Mesenchymal stem cell (in vitro differentiated cells and primary cell): Measurements from ENCODE around the gene MAB21L2.
"Not testable (repeated sequence)": the region's sequence is repeated elsewhere in the genome, so short reads cannot be mapped to it uniquely, and the experiment has no call there.

Experiments
- DNase-seq: peaks from one replicate; pipeline ENCODE4 v3.0.0-alpha.2; 2013
- H2AFZ ChIP-seq: one replicate; pipeline ENCODE4 v1.6.1; 2013; ENCODE audit warnings: low read depth, mild to moderate bottlenecking, control low read depth, inconsistent platforms, low read length, moderate library complexity
- H2AK5ac ChIP-seq: 2 replicates; pipeline ENCODE4 v1.6.1; 2013; ENCODE audit warnings: low read length, moderate library complexity, mild to moderate bottlenecking, inconsistent platforms; ENCODE audit not compliant: severe bottlenecking
- H2BK120ac ChIP-seq: one replicate; pipeline ENCODE4 v1.6.1; 2013; ENCODE audit warnings: low read depth, mild to moderate bottlenecking, inconsistent platforms, low read length, moderate library complexity
- H2BK12ac ChIP-seq, 2 experiments: one replicate each; pipeline ENCODE4 v1.6.1; 2013; ENCODE audit warnings: inconsistent platforms in 2 of 2, low read length in 2 of 2, mild to moderate bottlenecking in 2 of 2, moderate library complexity in 2 of 2, control low read depth in 1 of 2
- H2BK15ac ChIP-seq: one replicate; pipeline ENCODE4 v1.6.1; 2013; ENCODE audit warnings: mild to moderate bottlenecking, low read depth, inconsistent platforms; ENCODE audit not compliant: poor library complexity, severe bottlenecking
- H2BK5ac ChIP-seq: 2 replicates; pipeline ENCODE4 v1.6.1; 2013; ENCODE audit warnings: low read depth, mild to moderate bottlenecking, low read length, control low read depth, inconsistent platforms; ENCODE audit not compliant: poor library complexity, severe bottlenecking
- H3K14ac ChIP-seq, 2 experiments: one replicate each; pipeline ENCODE4 v1.6.1; 2013; ENCODE audit warnings: inconsistent platforms in 2 of 2, low read length in 2 of 2, control low read depth in 1 of 2, mild to moderate bottlenecking in 1 of 2, moderate library complexity in 1 of 2
- H3K18ac ChIP-seq, 2 experiments: one replicate each; pipeline ENCODE4 v1.6.1; 2013; ENCODE audit warnings: inconsistent platforms in 2 of 2, low read length in 2 of 2, control low read depth in 1 of 2, low read depth in 1 of 2, mild to moderate bottlenecking in 1 of 2
- H3K23ac ChIP-seq, 2 experiments: one replicate each; pipeline ENCODE4 v1.6.1; 2013; ENCODE audit warnings: inconsistent platforms in 2 of 2, low read length in 2 of 2, mild to moderate bottlenecking in 2 of 2, moderate library complexity in 2 of 2, control low read depth in 1 of 2
- H3K27ac ChIP-seq: 2 replicates; pipeline ENCODE4 v1.5.1; 2013; ENCODE audit warnings: mild to moderate bottlenecking, moderate library complexity, low read length, control low read depth, inconsistent platforms; ENCODE audit not compliant: poor library complexity, severe bottlenecking
- H3K27me3 ChIP-seq, 2 experiments: 2 replicates each; pipeline versions ENCODE4 v1.6.1 to v1.7.0; 2013; ENCODE audit warnings: low read length in 2 of 2, mild to moderate bottlenecking in 2 of 2, moderate library complexity in 2 of 2, control low read depth in 1 of 2, inconsistent platforms in 1 of 2; ENCODE audit not compliant: control insufficient read depth in 1 of 2, insufficient read depth in 1 of 2
- H3K36me3 ChIP-seq, 2 experiments: 2 replicates each; pipeline versions ENCODE4 v1.6.1 to v1.7.0; 2013; ENCODE audit warnings: low read length in 2 of 2, control low read depth in 1 of 2, inconsistent platforms in 1 of 2, low read depth in 1 of 2, mild to moderate bottlenecking in 1 of 2; ENCODE audit not compliant: insufficient read depth in 2 of 2, control insufficient read depth in 1 of 2
- H3K4ac ChIP-seq, 2 experiments: one replicate each; pipeline ENCODE4 v1.6.1; 2013; ENCODE audit warnings: inconsistent platforms in 2 of 2, low read length in 2 of 2, mild to moderate bottlenecking in 2 of 2, moderate library complexity in 2 of 2, control low read depth in 1 of 2, low read depth in 1 of 2
- H3K4me1 ChIP-seq: 2 replicates; pipeline ENCODE4 v1.6.1; 2013; ENCODE audit warnings: low read depth, low read length, control low read depth; ENCODE audit not compliant: control insufficient read depth, insufficient read depth
- H3K4me2 ChIP-seq: 2 replicates; pipeline ENCODE4 v1.6.1; 2013; ENCODE audit warnings: low read length, mild to moderate bottlenecking, inconsistent platforms; ENCODE audit not compliant: poor library complexity, severe bottlenecking
- H3K4me3 ChIP-seq, 2 experiments: 2 replicates each; pipeline versions ENCODE4 v1.5.1 to v1.7.0; 2013; ENCODE audit warnings: low read length in 2 of 2, mild to moderate bottlenecking in 2 of 2, control low read depth in 1 of 2, low read depth in 1 of 2; ENCODE audit not compliant: insufficient read depth in 1 of 2
- H3K79me1 ChIP-seq: replicated peaks from 2 replicates; pipeline ENCODE4 v1.6.1; 2013; ENCODE audit warnings: mild to moderate bottlenecking, control low read depth, low read length, inconsistent platforms; ENCODE audit not compliant: poor library complexity, severe bottlenecking
- H3K9ac ChIP-seq: 2 replicates; pipeline ENCODE4 v1.7.0; 2013; ENCODE audit warnings: mild to moderate bottlenecking, low read length, moderate library complexity
- H3K9me3 ChIP-seq: 2 replicates; pipeline ENCODE4 v1.7.0; 2013; ENCODE audit warnings: mild to moderate bottlenecking, low read length; ENCODE audit not compliant: control insufficient read depth
- H4K8ac ChIP-seq: one replicate; pipeline ENCODE4 v1.6.1; 2013; ENCODE audit warnings: inconsistent platforms, mild to moderate bottlenecking, low read length, moderate library complexity
- H4K91ac ChIP-seq: one replicate; pipeline ENCODE4 v1.6.1; 2013; ENCODE audit warnings: mild to moderate bottlenecking, low read length, inconsistent platforms
- WGBS: methylation state at CpG from one replicate; pipeline ENCODE4 v1.1.7; 2013; ENCODE audit warnings: mixed read lengths; 5-methylcytosine and 5-hydroxymethylcytosine counted together

The MAB21L2 gene

GRCh38 chr4:150562250-150562649 is 19.7 kb upstream of the MAB21L2 start:
- no peak overlapping the region for H2BK15ac ChIP-seq
- H3K79me1 ChIP-seq: peaks cover 2% of the 10 kb centered on the region
- no CpG with 5 or more reads among the region's 2 CpGs for WGBS

GRCh38 chr4:150562751-150563150 is 19.2 kb upstream of the MAB21L2 start:
- Histone ChIP-seq H3K14ac (no peak overlapping the region), H3K79me1 (peaks cover 2% of the 10 kb centered on the region), H2BK5ac (no peak overlapping the region), H3K27me3 (no peaks in the 10 kb centered on the region), H3K4ac (no peak overlapping the region), H3K36me3 (no peaks in the 10 kb centered on the region), H2AFZ (no peak overlapping the region), H2BK15ac (no peak overlapping the region), H4K91ac (no peak overlapping the region), H3K23ac (no peak overlapping the region), H3K27ac (no peak overlapping the region), H3K18ac (no peak overlapping the region), H3K4me2 (no peak overlapping the region), H3K9me3 (peaks cover 7% of the 10 kb centered on the region), H4K8ac (no peak overlapping the region), H3K9ac (no peak overlapping the region), H3K4me3 (no peak overlapping the region), H2BK12ac (no peak overlapping the region), H2BK120ac (no peak overlapping the region), H2AK5ac (no peak overlapping the region), H3K4me1 (no peaks in the 10 kb centered on the region)
- DNase-seq: no peak

More at GRCh38 chr4:150562250-150562649, 19.7 kb upstream of the MAB21L2 start:
- no peak overlapping the region for H2AK5ac ChIP-seq
- H2BK12ac ChIP-seq: no peak overlapping the region
- no peak overlapping the region for H2BK120ac ChIP-seq
- DNase-seq: no peak
- no peak overlapping the region for H3K23ac ChIP-seq
- H3K9me3 ChIP-seq: peaks cover 7% of the 10 kb centered on the region
- no peak overlapping the region for H4K8ac ChIP-seq
- no peak overlapping the region for H2BK5ac ChIP-seq
- no peak overlapping the region for H3K14ac ChIP-seq
- H3K4me3 ChIP-seq: no peak overlapping the region
- H3K4ac ChIP-seq: no peak overlapping the region
- no peaks in the 10 kb centered on the region for H3K36me3 ChIP-seq
- no peak overlapping the region for H3K9ac ChIP-seq
- H3K4me1 ChIP-seq: no peaks in the 10 kb centered on the region
- no peak overlapping the region for H3K18ac ChIP-seq
- H4K91ac ChIP-seq: no peak overlapping the region
- no peak overlapping the region for H2AFZ ChIP-seq
- no peak overlapping the region for H3K27ac ChIP-seq
- H3K27me3 ChIP-seq: no peaks in the 10 kb centered on the region
- no peak overlapping the region for H3K4me2 ChIP-seq

- not testable (repeated sequence) for H3K27ac ChIP-seq, H3K9me3 ChIP-seq, H4K91ac ChIP-seq, H3K18ac ChIP-seq, H3K14ac ChIP-seq, DNase-seq, H3K4me1 ChIP-seq, H2BK12ac ChIP-seq, H2BK120ac ChIP-seq, H3K4me2 ChIP-seq, H3K4me3 ChIP-seq, H2BK15ac ChIP-seq, H2BK5ac ChIP-seq, H3K27me3 ChIP-seq, H3K36me3 ChIP-seq, H3K4ac ChIP-seq, H3K9ac ChIP-seq, H3K79me1 ChIP-seq, H2AK5ac ChIP-seq, H2AFZ ChIP-seq, H4K8ac ChIP-seq, H3K23ac ChIP-seq
- WGBS: 100% methylated on average over 1 of the region's 2 CpGs
Measured at GRCh38 chr4:150564967-150565366, 17.0 kb upstream of the MAB21L2 start.

- H2AFZ ChIP-seq: no peak overlapping the region
- no peak overlapping the region for H2BK5ac ChIP-seq
- no peak overlapping the region for H3K23ac ChIP-seq
- H3K27ac ChIP-seq: no peak overlapping the region
- peaks cover 7% of the 10 kb centered on the region for H3K9me3 ChIP-seq
- H3K36me3 ChIP-seq: no peaks in the 10 kb centered on the region
- H3K9ac ChIP-seq: no peak overlapping the region
- H2AK5ac ChIP-seq: no peak overlapping the region
- no peak overlapping the region for H2BK15ac ChIP-seq
- H3K14ac ChIP-seq: no peak overlapping the region
- no peaks in the 10 kb centered on the region for H3K27me3 ChIP-seq
- no peak overlapping the region for H2BK120ac ChIP-seq
- no peak overlapping the region for H3K4me2 ChIP-seq
- no peak overlapping the region for H2BK12ac ChIP-seq
- WGBS: 98% methylated on average over 2 of the region's 3 CpGs
- no peak overlapping the region for H4K91ac ChIP-seq
- no peak overlapping the region for H4K8ac ChIP-seq
- H3K4me1 ChIP-seq: no peaks in the 10 kb centered on the region
- peaks cover 4% of the 10 kb centered on the region for H3K79me1 ChIP-seq
- H3K4ac ChIP-seq: no peak overlapping the region
- H3K18ac ChIP-seq: no peak overlapping the region
- DNase-seq: no peak
- no peak overlapping the region for H3K4me3 ChIP-seq
Measured at GRCh38 chr4:150567070-150567469, 14.9 kb upstream of the MAB21L2 start.
